ENCODE measurements around the gene SENP2.

Gene SENP2

DNA sequence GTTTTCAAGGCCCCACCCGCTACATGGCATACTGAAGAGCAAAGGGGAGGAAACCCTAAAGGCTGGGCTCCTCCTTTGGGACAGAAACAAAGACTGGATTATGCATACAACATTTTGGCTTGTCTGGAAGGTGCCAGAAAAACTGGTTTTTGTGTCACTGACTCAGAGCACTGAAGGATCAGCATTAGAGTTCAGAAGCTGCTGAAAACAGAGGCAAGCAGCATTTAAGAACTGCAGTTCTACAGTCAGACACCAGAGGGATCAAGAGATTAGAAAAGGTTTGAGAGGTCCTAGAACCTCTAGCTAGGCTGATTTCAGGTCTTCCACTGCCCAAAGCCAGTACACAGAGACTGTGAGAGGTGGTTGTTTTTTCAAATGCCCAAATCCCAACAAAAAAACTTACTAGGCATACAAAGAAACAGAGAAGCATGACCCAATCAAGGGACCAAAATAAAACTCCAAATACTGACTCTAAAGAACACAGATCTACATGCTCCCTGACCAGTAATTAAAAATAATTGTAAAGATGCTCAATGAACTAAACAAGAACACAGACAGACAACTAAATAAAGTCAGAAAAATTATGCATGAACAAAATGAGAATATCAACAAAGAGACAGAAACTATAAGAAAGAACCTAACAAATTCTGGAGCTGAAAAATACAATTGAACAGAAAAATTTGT, 91.2 kb downstream of the SENP2 start:
- Mint-ChIP-seq H3K27me3 (peaks cover 55% of the 10 kb centered on the region), H3K9me3 (peaks cover 17% of the 10 kb centered on the region), H3K4me1 (no peaks in the 10 kb centered on the region), H3K27ac (ENCODE audit: low read depth) (no peak overlapping the region), H3K36me3 (ENCODE audit: insufficient read depth) (peaks cover 2% of the 10 kb centered on the region), H3K4me3 (no peak overlapping the region)
- ATAC-seq (replicated peaks; ENCODE audit: extremely low read depth, poor library complexity, severe bottlenecking) (no peak), DNase-seq (ENCODE audit: low spot score in 2 of 2) (no peak)

DNA sequence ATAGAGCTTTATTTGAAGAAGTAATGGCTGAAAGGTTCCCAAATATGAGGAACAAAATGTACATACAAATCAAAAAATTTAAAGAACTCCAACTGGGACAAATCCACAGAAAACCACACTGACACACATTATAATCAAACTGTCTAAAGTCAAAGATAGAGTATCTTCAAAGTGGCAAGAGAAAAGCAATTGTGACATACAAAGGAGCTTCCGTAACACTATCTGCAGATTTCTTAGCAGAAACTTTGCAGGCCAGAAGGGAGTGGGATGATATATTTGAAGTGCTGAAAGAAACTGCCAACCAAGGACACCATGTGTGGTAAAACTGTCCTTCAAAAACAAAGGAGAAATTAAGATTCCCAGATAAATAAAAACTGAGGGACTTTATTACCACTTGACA, 91.9 kb downstream of the SENP2 start:
- DNase-seq (ENCODE audit: low spot score in 2 of 2) (no peak), ATAC-seq (replicated peaks; ENCODE audit: extremely low read depth, poor library complexity, severe bottlenecking) (no peak)
- H3K27me3 Mint-ChIP-seq, result peaks cover 55% of the 10 kb centered on the region
- peaks cover 17% of the 10 kb centered on the region for H3K9me3 Mint-ChIP-seq
- no peak overlapping the region for H3K27ac Mint-ChIP-seq (ENCODE audit: low read depth)
- H3K4me3 Mint-ChIP-seq, result no peak overlapping the region
- H3K4me1 Mint-ChIP-seq, result no peaks in the 10 kb centered on the region
- peaks cover 2% of the 10 kb centered on the region for H3K36me3 Mint-ChIP-seq (ENCODE audit: insufficient read depth)

DNA sequence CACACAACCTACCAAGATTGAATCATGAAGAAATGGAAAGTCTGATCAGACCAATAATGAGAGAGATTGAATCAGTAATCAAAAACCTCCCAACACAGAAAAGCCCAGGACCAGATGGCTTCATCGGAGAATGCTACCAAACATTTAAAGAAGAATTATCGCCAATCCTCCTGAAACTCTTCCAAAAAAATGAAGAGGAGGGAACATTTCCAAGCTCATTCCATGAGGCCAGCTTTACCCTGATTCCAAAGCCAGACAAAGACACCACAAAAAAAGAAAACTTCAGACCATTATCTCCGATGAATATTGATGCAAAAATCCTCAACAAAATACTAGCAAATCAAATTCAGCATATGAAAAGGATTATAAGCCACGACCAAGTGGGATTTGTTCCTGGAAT, 94.1 kb downstream of the SENP2 start:
- Mint-ChIP-seq H3K36me3 (ENCODE audit: insufficient read depth) (peaks cover under 1% of the 10 kb centered on the region), H3K27me3 (peaks cover 45% of the 10 kb centered on the region), H3K4me3 (no peak overlapping the region), H3K9me3 (peaks cover 17% of the 10 kb centered on the region), H3K27ac (ENCODE audit: low read depth) (no peak overlapping the region), H3K4me1 (no peaks in the 10 kb centered on the region)
- ATAC-seq (replicated peaks; ENCODE audit: extremely low read depth, poor library complexity, severe bottlenecking) (no peak), DNase-seq (ENCODE audit: low spot score in 2 of 2) (no peak)
